Panc1 (cell line): ENCODE results near the gene ARHGEF7. TPM values are rescaled to one million over a fixed set of nuclear protein-coding genes. Genes with fewer than 3 reads are reported as not detected.

Experiments used
- ATAC-seq: fragments of 200-7000 bp; cut with Tn5 transposase; 2 replicates; pipeline ENCODE4 v1.9.1; 2020; ENCODE audit warnings: mild to moderate bottlenecking, moderate library complexity
- BruUV-seq: library from RNA; stranded (reverse); fragments of 400-500 nt; replicated peaks from 2 replicates; lab custom pipeline; 2021; lab: Mats Ljungman, UMichigan
- CTCF ChIA-PET: fragments of 300-600 bp; sonication (Branson Sonifier 250); formaldehyde crosslinking; loops from one replicate; lab custom pipeline; 2022; ENCODE audit warnings: antibody characterized with exemption; lab: Charles Lee
- POLR2A ChIA-PET: fragments of 300-600 bp; sonication (Branson Sonifier 250); formaldehyde crosslinking; loops from one replicate; lab custom pipeline; 2022; ENCODE audit warnings: antibody characterized with exemption; lab: Charles Lee
- DNase-seq: peaks from one replicate; pipeline ENCODE4 v3.0.0-alpha.2; 2010; ENCODE audit warnings: low read depth, low spot score
- H3K27ac ChIP-seq: 2 replicates; pipeline ENCODE4 v1.5.1; 2011; ENCODE audit warnings: mild to moderate bottlenecking, low read length, inconsistent platforms
- H3K27me3 ChIP-seq: fragments of 200-500 bp; sonication (Bioruptor generic); 2 replicates; pipeline ENCODE4 v1.6.0; 2014; ENCODE audit warnings: low read length, inconsistent platforms; ENCODE audit not compliant: control insufficient read depth, insufficient read depth
- H3K36me3 ChIP-seq: fragments of 200-500 bp; sonication (Bioruptor generic); 2 replicates; pipeline ENCODE4 v1.5.1; 2014; ENCODE audit warnings: inconsistent platforms, mild to moderate bottlenecking, low read length, moderate library complexity; ENCODE audit not compliant: control insufficient read depth, insufficient read depth
- H3K4me1 ChIP-seq: 2 replicates; pipeline ENCODE4 v1.5.1; 2011; ENCODE audit warnings: inconsistent platforms, mild to moderate bottlenecking, low read length, moderate library complexity; ENCODE audit not compliant: control insufficient read depth, insufficient read depth
- H3K4me3 ChIP-seq, 2 experiments: 2 replicates each; pipeline ENCODE4 v1.5.1; 2011 to 2012; ENCODE audit warnings: low read depth in 2 of 2, low read length in 2 of 2, mild to moderate bottlenecking in 2 of 2, inconsistent platforms in 1 of 2, moderate library complexity in 1 of 2
- H3K9me3 ChIP-seq: fragments of 200-500 bp; sonication (Bioruptor generic); 2 replicates; pipeline ENCODE4 v1.5.1; 2014; ENCODE audit warnings: low read depth, mild to moderate bottlenecking, inconsistent platforms, low read length, moderate library complexity; ENCODE audit not compliant: control insufficient read depth, insufficient read depth
- POLR2AphosphoS5 ChIP-seq: IDR thresholded peaks from 2 replicates; pipeline ENCODE4 v1.6.1; 2012; ENCODE audit warnings: mild to moderate bottlenecking, low read depth, low read length, moderate library complexity
- SIN3A ChIP-seq: IDR thresholded peaks from 2 replicates; pipeline ENCODE4 v1.6.1; 2012; ENCODE audit warnings: low read depth, mild to moderate bottlenecking, low read length, moderate library complexity, borderline replicate concordance; ENCODE audit not compliant: insufficient read depth
- TCF7L2 ChIP-seq: IDR thresholded peaks from 2 replicates; pipeline ENCODE4 v1.6.1; 2011; ENCODE audit warnings: mild to moderate bottlenecking, low read depth, low read length, inconsistent platforms
- in situ Hi-C: cut with HindIII; loops from 2 replicates; pipeline ENCODE4 v1.10.0; 2016; ENCODE audit warnings: low sequenced_read_pairs, low pct_unique_long_range_greater_than_20kb
- intact Hi-C: fragments of 100-400 bp; cut with micrococcal nuclease; formaldehyde crosslinking; loops from one replicate; pipeline ENCODE4 v1.10.0; 2022; ENCODE audit not compliant: unreplicated experiment
- total RNA-seq: library from RNA; stranded (reverse); gene quantifications from one replicate; pipeline ENCODE4 v1.2.1, GENCODE V29; 2021; ENCODE audit not compliant: unreplicated experiment
- TF ChIP-seq, protein P1 (sequence below): fragments of 450-650 bp; IDR thresholded peaks from 2 replicates; pipeline ENCODE4 v1.5.1; 2017; ENCODE audit warnings: mild to moderate bottlenecking
- TF ChIP-seq, protein P2 (sequence below), 2 experiments: IDR thresholded peaks; 2 replicates each; pipeline ENCODE4 v1.6.1; 2011 to 2012; ENCODE audit warnings: low read depth in 2 of 2, control low read depth in 1 of 2, low read length in 1 of 2, mild to moderate bottlenecking in 1 of 2, moderate library complexity in 1 of 2; ENCODE audit not compliant: insufficient read depth in 1 of 2

The ARHGEF7 gene
- total RNA-seq, 1 experiment from 2014 or later = 36.4 TPM

DNA sequence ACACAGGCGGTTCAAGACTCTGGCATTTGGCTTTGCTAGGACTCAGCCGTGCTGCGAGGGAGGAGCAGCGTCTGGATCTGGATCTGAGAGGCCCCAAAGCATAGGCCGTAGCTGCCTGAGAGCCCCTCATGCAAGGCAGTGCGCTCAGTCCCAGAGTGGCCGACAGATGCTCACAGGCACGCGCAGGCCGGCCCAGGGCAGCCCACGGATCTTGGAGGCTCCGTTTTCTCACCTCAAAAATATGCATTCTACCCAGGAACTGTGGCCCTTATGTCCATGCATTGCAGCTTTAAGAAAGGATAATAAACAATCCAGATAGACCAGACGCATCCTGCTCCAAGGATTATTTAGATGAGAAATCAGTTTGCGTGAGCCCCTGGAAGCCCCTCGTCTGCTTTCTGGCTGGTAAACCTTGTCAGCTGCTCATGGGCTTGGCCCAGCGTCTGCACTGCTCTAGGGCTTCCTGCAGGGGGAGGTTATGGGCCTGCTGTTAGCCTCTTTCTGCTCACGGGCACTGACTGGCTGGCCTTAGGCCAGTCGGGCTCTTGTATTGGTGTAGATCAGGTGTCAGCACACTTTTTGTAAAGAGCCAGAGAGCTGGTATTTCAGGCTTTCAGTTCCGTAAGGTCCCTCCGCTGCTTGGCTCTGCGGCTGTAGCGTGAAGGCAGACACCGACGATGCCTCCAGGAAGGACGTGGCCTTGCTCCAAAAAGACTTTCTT, 229.5 kb downstream of the ARHGEF7 start:
- in situ Hi-C loops = no loop called here
- intact Hi-C loops = no loop called here
- CTCF ChIA-PET = no interaction called here
- H3K4me1 ChIP-seq = no peaks in the 10 kb centered on the region
- no peaks in the 10 kb centered on the region for H3K36me3 ChIP-seq
- H3K9me3 ChIP-seq = no peaks in the 10 kb centered on the region
- H3K27ac ChIP-seq = no peak overlapping the region
- H3K4me3 ChIP-seq = no peak overlapping the region
- DNase-seq = no peak
- no peaks in the 10 kb centered on the region for H3K27me3 ChIP-seq
- POLR2A ChIA-PET = no interaction called here
- TF ChIP-seq TCF7L2 (no peak), SIN3A (no peak), POLR2AphosphoS5 (no peak)
- TF ChIP-seq, protein P1, sequence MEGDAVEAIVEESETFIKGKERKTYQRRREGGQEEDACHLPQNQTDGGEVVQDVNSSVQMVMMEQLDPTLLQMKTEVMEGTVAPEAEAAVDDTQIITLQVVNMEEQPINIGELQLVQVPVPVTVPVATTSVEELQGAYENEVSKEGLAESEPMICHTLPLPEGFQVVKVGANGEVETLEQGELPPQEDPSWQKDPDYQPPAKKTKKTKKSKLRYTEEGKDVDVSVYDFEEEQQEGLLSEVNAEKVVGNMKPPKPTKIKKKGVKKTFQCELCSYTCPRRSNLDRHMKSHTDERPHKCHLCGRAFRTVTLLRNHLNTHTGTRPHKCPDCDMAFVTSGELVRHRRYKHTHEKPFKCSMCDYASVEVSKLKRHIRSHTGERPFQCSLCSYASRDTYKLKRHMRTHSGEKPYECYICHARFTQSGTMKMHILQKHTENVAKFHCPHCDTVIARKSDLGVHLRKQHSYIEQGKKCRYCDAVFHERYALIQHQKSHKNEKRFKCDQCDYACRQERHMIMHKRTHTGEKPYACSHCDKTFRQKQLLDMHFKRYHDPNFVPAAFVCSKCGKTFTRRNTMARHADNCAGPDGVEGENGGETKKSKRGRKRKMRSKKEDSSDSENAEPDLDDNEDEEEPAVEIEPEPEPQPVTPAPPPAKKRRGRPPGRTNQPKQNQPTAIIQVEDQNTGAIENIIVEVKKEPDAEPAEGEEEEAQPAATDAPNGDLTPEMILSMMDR = no peak
- TF ChIP-seq, protein P2, sequence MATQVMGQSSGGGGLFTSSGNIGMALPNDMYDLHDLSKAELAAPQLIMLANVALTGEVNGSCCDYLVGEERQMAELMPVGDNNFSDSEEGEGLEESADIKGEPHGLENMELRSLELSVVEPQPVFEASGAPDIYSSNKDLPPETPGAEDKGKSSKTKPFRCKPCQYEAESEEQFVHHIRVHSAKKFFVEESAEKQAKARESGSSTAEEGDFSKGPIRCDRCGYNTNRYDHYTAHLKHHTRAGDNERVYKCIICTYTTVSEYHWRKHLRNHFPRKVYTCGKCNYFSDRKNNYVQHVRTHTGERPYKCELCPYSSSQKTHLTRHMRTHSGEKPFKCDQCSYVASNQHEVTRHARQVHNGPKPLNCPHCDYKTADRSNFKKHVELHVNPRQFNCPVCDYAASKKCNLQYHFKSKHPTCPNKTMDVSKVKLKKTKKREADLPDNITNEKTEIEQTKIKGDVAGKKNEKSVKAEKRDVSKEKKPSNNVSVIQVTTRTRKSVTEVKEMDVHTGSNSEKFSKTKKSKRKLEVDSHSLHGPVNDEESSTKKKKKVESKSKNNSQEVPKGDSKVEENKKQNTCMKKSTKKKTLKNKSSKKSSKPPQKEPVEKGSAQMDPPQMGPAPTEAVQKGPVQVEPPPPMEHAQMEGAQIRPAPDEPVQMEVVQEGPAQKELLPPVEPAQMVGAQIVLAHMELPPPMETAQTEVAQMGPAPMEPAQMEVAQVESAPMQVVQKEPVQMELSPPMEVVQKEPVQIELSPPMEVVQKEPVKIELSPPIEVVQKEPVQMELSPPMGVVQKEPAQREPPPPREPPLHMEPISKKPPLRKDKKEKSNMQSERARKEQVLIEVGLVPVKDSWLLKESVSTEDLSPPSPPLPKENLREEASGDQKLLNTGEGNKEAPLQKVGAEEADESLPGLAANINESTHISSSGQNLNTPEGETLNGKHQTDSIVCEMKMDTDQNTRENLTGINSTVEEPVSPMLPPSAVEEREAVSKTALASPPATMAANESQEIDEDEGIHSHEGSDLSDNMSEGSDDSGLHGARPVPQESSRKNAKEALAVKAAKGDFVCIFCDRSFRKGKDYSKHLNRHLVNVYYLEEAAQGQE (IDR thresholded peaks at IDR 0.05; ENCODE audit: insufficient read depth in 1 of 2, low read depth in 2 of 2, low read length in 1 of 2) = no peak
- ATAC-seq = no peak
- BruUV-seq = no TSS peak

DNA sequence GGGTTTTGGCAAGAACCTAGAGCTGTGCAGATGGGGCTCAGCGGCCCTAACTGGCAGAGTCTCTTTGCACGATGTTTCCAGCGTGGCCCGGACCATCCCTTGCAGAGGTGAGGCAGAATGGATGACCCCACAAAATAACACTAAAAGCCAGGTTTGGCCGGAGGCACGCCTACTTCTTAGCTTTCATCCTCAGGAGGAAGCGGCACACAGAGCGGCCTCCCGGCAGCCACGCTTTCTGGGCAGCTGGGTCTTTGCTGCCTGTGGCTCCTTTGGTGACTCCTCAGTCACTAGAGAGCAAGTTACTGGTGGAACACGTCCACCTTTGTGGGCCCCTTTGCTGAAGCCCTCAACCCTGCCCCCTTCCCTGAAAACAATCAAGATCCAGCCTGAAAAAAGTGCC, 230.6 kb downstream of the ARHGEF7 start:
- H3K36me3 ChIP-seq = no peaks in the 10 kb centered on the region
- ATAC-seq (no peak), DNase-seq (no peak)
- ChIA-PET CTCF (no interaction called here), POLR2A (no interaction called here)
- no peaks in the 10 kb centered on the region for H3K4me1 ChIP-seq
- no peaks in the 10 kb centered on the region for H3K9me3 ChIP-seq
- no peak overlapping the region for H3K27ac ChIP-seq
- H3K4me3 ChIP-seq = no peak overlapping the region
- in situ Hi-C loops = no loop called here
- no TSS peak for BruUV-seq
- TF ChIP-seq, protein P1 = no peak
- TF ChIP-seq SIN3A = no peak
- TF ChIP-seq, protein P2 (IDR thresholded peaks at IDR 0.05; ENCODE audit: insufficient read depth in 1 of 2, low read depth in 2 of 2, low read length in 1 of 2) = no peak
- intact Hi-C loops = no loop called here
- no peaks in the 10 kb centered on the region for H3K27me3 ChIP-seq
